GM23338 (cell line): ENCODE measurements around the gene TCN2. TPM values are rescaled to one million over a fixed set of nuclear protein-coding genes. Genes with fewer than 3 reads are reported as not detected.

Experiments
- ATAC-seq: fragments of 200-7000 bp; cut with Tn5 transposase; 3 replicates; pipeline ENCODE4 v1.9.1; 2020
- DNase-seq: peaks from one replicate; pipeline ENCODE4 v3.0.0-alpha.2; 2015; ENCODE audit warnings: low spot score
- H2AFZ ChIP-seq: fragments of 200-600 bp; sonication (generic); 2 replicates; pipeline ENCODE4 v1.8.0; 2016; ENCODE audit warnings: antibody characterized with exemption, mild to moderate bottlenecking, moderate library complexity
- H3F3A ChIP-seq: fragments of 200-600 bp; sonication (generic); replicated peaks from 2 replicates; pipeline ENCODE4 v1.8.0; 2017; ENCODE audit warnings: antibody characterized with exemption, mixed run types, low read depth
- H3K27ac ChIP-seq: fragments of 200-600 bp; sonication (generic); 2 replicates; pipeline ENCODE4 v1.6.1; 2016; ENCODE audit warnings: low read depth
- H3K27me3 ChIP-seq: fragments of 200-600 bp; sonication (generic); 2 replicates; pipeline ENCODE4 v1.8.0; 2016; ENCODE audit warnings: mild to moderate bottlenecking, mixed run types, moderate library complexity; ENCODE audit not compliant: insufficient read depth
- H3K36me3 ChIP-seq: fragments of 200-600 bp; sonication (generic); 2 replicates; pipeline ENCODE4 v1.8.0; 2016; ENCODE audit warnings: mild to moderate bottlenecking; ENCODE audit not compliant: insufficient read depth
- H3K4me1 ChIP-seq: fragments of 200-600 bp; sonication (generic); 2 replicates; pipeline ENCODE4 v1.8.0; 2016; ENCODE audit warnings: mild to moderate bottlenecking, moderate library complexity; ENCODE audit not compliant: insufficient read depth
- H3K4me2 ChIP-seq: fragments of 200-600 bp; sonication (generic); 2 replicates; pipeline ENCODE4 v1.7.1; 2017; ENCODE audit warnings: mixed run types
- H3K4me3 ChIP-seq: fragments of 200-600 bp; sonication (generic); 2 replicates; pipeline ENCODE4 v1.6.1; 2016; ENCODE audit warnings: mixed run types
- H3K79me2 ChIP-seq: fragments of 200-600 bp; sonication (generic); replicated peaks from 2 replicates; pipeline ENCODE4 v1.8.0; 2017; ENCODE audit warnings: mild to moderate bottlenecking; ENCODE audit not compliant: insufficient read depth
- H3K9me2 ChIP-seq: fragments of 200-600 bp; sonication (generic); 2 replicates; pipeline ENCODE4 v1.8.0; 2017; ENCODE audit not compliant: insufficient read depth
- H4K20me1 ChIP-seq: fragments of 200-600 bp; sonication (generic); replicated peaks from 2 replicates; pipeline ENCODE4 v1.8.0; 2017; ENCODE audit warnings: mild to moderate bottlenecking; ENCODE audit not compliant: insufficient read depth
- H3K27ac Mint-ChIP-seq: 2 replicates; pipeline ENCODE4 v1.8.0; 2020; ENCODE audit warnings: inconsistent platforms, mild to moderate bottlenecking, moderate library complexity, mixed read lengths
- H3K27me3 Mint-ChIP-seq: 3 replicates; pipeline ENCODE4 v1.8.0; 2022; ENCODE audit warnings: low read depth, mild to moderate bottlenecking, moderate library complexity, mixed read lengths, inconsistent platforms; ENCODE audit not compliant: insufficient read depth, poor library complexity
- H3K36me3 Mint-ChIP-seq: 3 replicates; pipeline ENCODE4 v1.8.0; 2021; ENCODE audit warnings: low read depth, mild to moderate bottlenecking, inconsistent platforms, moderate library complexity, mixed read lengths
- H3K4me1 Mint-ChIP-seq: 3 replicates; pipeline ENCODE4 v1.8.0; 2020; ENCODE audit warnings: mild to moderate bottlenecking, inconsistent platforms, mixed read lengths
- H3K4me3 Mint-ChIP-seq: 3 replicates; pipeline ENCODE4 v1.8.0; 2021; ENCODE audit warnings: moderate library complexity, mild to moderate bottlenecking, inconsistent platforms, mixed read lengths
- H3K9me3 Mint-ChIP-seq: 3 replicates; pipeline ENCODE4 v1.8.0; 2020; ENCODE audit warnings: moderate library complexity, mild to moderate bottlenecking, inconsistent platforms, mixed read lengths
- CTCF ChIP-seq, 2 experiments: fragments of 200-600 bp in 1 of 2; sonication (generic) in 1 of 2; conservative IDR thresholded peaks; 2 replicates each; pipeline versions ENCODE4 v1.5.1 to v1.6.1; 2016 to 2017; ENCODE audit warnings: antibody characterized with exemption in 2 of 2, low read depth in 2 of 2, mild to moderate bottlenecking in 2 of 2, moderate library complexity in 1 of 2
- EZH2 ChIP-seq: fragments of 200-600 bp; sonication (generic); IDR thresholded peaks from one replicate; pipeline ENCODE4 v1.8.0; 2017; ENCODE audit warnings: antibody characterized with exemption, mild to moderate bottlenecking, low read depth; ENCODE audit not compliant: unreplicated experiment
- EZH2phosphoT487 ChIP-seq: fragments of 200-600 bp; sonication (generic); IDR thresholded peaks from one replicate; pipeline ENCODE4 v1.8.1; 2018; ENCODE audit warnings: antibody characterized with exemption; ENCODE audit not compliant: unreplicated experiment
- POLR2AphosphoS5 ChIP-seq: IDR thresholded peaks from 2 replicates; pipeline ENCODE4 v1.6.1; 2016; ENCODE audit warnings: antibody characterized with exemption, low read depth
- REST ChIP-seq: IDR thresholded peaks from one replicate; pipeline ENCODE4 v1.6.1; 2018; ENCODE audit warnings: antibody characterized with exemption; ENCODE audit not compliant: unreplicated experiment
- ZNF114 ChIP-seq: fragments of 250-450 bp; sonication (Bioruptor Pico); IDR thresholded peaks from 2 replicates; pipeline ENCODE4 v1.5.0; 2020; ENCODE audit warnings: mild to moderate bottlenecking, moderate library complexity
- ZNF331 ChIP-seq: fragments of 250-450 bp; sonication (Bioruptor Pico); IDR thresholded peaks from 2 replicates; pipeline ENCODE4 v1.5.0; 2020; ENCODE audit warnings: low read depth, mild to moderate bottlenecking, moderate library complexity
- polyA plus RNA-seq: library from polyadenylated mRNA; unstranded; fragments of >200 nt; fragmentation: Nextera tagmentation; extraction: Ambion mirVana; gene quantifications from 2 replicates; pipeline ENCODE4 v1.2.1, GENCODE V29; 2016
- total RNA-seq: library from RNA; depleted of rRNA; stranded (reverse); fragments of >200 nt; shearing (Covaris generic); gene quantifications from 2 replicates; pipeline ENCODE4 v1.2.3, GENCODE V29; 2014
- TF ChIP-seq, protein P1 (sequence below): IDR thresholded peaks from 2 replicates; pipeline ENCODE4 v1.6.1; 2016; ENCODE audit warnings: antibody characterized with exemption
- TF ChIP-seq, protein P2 (sequence below): fragments of 250-450 bp; sonication (Bioruptor Pico); IDR thresholded peaks from 2 replicates; pipeline ENCODE4 v1.5.0; 2020; ENCODE audit warnings: mild to moderate bottlenecking, moderate library complexity

The TCN2 gene
- total and polyA plus RNA-seq, 2 experiments from 2014 or later = 12.9 to 38.1 TPM

- TF ChIP-seq REST = no peak
- TF ChIP-seq CTCF (conservative IDR thresholded peaks at IDR 0.05; ENCODE audit: low read depth in 2 of 2) = no peak
- TF ChIP-seq, protein P1, sequence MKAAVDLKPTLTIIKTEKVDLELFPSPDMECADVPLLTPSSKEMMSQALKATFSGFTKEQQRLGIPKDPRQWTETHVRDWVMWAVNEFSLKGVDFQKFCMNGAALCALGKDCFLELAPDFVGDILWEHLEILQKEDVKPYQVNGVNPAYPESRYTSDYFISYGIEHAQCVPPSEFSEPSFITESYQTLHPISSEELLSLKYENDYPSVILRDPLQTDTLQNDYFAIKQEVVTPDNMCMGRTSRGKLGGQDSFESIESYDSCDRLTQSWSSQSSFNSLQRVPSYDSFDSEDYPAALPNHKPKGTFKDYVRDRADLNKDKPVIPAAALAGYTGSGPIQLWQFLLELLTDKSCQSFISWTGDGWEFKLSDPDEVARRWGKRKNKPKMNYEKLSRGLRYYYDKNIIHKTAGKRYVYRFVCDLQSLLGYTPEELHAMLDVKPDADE = no peak
Observed at GRCh38 chr22:30637701-30638114, 30.7 kb downstream of the TCN2 start (continued).

DNA sequence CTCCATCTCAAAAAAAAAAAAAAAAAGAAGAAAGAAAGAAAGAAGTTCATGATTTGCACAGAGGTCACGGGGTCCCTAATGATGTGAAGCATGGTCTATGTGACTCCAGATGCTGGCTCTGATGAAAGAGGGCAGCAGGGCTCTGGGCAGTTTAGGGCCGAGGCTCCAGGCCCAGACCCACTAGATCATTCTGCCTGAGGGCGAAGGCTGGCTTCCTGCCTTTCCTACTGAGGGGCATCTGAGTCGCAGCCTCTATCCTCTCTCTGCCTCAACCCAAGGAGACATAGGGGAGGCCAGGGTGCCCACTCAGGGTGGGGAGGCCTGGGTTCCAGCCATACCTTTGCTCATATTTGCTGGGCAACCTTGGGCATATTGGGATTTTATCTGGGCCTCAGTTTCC lies 33.4 kb downstream of the TCN2 start:
- H3K27me3 Mint-ChIP-seq = peaks cover 15% of the 10 kb centered on the region
- Histone ChIP-seq H3K27ac (no peak overlapping the region), H4K20me1 (no peaks in the 10 kb centered on the region), H3F3A (no peaks in the 10 kb centered on the region), H3K79me2 (no peaks in the 10 kb centered on the region), H3K36me3 (peaks cover 4% of the 10 kb centered on the region; the same call in 1 of the 2 replicates), H3K4me2 (no peak overlapping the region), H2AFZ (no peak overlapping the region), H3K4me1 (0 out of 2 replicates have a peak, but pooled peaks cover 10% of the 10 kb centered on the region), H3K4me3 (no peak overlapping the region), H3K27me3 (0 out of 2 replicates have a peak, but pooled peaks cover 3% of the 10 kb centered on the region), H3K9me2 (no peaks in the 10 kb centered on the region)
- H3K4me1 Mint-ChIP-seq = peaks cover 16% of the 10 kb centered on the region
- ATAC-seq = no peak
- no peak overlapping the region for H3K4me3 Mint-ChIP-seq
- H3K9me3 Mint-ChIP-seq = peaks cover 6% of the 10 kb centered on the region; the same call in 2 of the 3 replicates
- peaks cover 22% of the 10 kb centered on the region for H3K36me3 Mint-ChIP-seq
- DNase-seq = no peak
- no peak overlapping the region for H3K27ac Mint-ChIP-seq
- TF ChIP-seq EZH2phosphoT487 = no peak
- TF ChIP-seq POLR2AphosphoS5 = no peak
- no peak for TF ChIP-seq EZH2
- TF ChIP-seq ZNF331 (CRISPR knock-in tag) = no peak
- TF ChIP-seq, protein P2, sequence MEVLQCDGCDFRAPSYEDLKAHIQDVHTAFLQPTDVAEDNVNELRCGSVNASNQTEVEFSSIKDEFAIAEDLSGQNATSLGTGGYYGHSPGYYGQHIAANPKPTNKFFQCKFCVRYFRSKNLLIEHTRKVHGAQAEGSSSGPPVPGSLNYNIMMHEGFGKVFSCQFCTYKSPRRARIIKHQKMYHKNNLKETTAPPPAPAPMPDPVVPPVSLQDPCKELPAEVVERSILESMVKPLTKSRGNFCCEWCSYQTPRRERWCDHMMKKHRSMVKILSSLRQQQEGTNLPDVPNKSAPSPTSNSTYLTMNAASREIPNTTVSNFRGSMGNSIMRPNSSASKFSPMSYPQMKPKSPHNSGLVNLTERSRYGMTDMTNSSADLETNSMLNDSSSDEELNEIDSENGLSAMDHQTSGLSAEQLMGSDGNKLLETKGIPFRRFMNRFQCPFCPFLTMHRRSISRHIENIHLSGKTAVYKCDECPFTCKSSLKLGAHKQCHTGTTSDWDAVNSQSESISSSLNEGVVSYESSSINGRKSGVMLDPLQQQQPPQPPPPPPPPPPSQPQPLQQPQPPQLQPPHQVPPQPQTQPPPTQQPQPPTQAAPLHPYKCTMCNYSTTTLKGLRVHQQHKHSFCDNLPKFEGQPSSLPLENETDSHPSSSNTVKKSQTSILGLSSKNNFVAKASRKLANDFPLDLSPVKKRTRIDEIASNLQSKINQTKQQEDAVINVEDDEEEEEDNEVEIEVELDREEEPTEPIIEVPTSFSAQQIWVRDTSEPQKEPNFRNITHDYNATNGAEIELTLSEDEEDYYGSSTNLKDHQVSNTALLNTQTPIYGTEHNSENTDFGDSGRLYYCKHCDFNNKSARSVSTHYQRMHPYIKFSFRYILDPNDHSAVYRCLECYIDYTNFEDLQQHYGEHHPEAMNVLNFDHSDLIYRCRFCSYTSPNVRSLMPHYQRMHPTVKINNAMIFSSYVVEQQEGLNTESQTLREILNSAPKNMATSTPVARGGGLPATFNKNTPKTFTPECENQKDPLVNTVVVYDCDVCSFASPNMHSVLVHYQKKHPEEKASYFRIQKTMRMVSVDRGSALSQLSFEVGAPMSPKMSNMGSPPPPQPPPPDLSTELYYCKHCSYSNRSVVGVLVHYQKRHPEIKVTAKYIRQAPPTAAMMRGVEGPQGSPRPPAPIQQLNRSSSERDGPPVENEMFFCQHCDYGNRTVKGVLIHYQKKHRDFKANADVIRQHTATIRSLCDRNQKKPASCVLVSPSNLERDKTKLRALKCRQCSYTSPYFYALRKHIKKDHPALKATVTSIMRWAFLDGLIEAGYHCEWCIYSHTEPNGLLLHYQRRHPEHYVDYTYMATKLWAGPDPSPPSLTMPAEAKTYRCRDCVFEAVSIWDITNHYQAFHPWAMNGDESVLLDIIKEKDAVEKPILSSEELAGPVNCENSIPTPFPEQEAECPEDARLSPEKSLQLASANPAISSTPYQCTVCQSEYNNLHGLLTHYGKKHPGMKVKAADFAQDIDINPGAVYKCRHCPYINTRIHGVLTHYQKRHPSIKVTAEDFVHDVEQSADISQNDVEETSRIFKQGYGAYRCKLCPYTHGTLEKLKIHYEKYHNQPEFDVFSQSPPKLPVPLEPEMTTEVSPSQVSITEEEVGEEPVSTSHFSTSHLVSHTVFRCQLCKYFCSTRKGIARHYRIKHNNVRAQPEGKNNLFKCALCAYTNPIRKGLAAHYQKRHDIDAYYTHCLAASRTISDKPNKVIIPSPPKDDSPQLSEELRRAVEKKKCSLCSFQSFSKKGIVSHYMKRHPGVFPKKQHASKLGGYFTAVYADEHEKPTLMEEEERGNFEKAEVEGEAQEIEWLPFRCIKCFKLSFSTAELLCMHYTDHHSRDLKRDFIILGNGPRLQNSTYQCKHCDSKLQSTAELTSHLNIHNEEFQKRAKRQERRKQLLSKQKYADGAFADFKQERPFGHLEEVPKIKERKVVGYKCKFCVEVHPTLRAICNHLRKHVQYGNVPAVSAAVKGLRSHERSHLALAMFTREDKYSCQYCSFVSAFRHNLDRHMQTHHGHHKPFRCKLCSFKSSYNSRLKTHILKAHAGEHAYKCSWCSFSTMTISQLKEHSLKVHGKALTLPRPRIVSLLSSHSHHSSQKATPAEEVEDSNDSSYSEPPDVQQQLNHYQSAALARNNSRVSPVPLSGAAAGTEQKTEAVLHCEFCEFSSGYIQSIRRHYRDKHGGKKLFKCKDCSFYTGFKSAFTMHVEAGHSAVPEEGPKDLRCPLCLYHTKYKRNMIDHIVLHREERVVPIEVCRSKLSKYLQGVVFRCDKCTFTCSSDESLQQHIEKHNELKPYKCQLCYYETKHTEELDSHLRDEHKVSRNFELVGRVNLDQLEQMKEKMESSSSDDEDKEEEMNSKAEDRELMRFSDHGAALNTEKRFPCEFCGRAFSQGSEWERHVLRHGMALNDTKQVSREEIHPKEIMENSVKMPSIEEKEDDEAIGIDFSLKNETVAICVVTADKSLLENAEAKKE (CRISPR knock-in tag) = no peak
- no peak for TF ChIP-seq ZNF114 (CRISPR knock-in tag)
